OCI-LY1 (cell line): ENCODE data around the gene GRID2.

Experiments used
- EZH2 ChIP-seq: fragments of 200-600 bp; sonication (generic), shearing (Covaris generic); IDR thresholded peaks from 2 replicates; pipeline ENCODE4 v1.8.0; 2017; ENCODE audit warnings: borderline replicate concordance, mixed run types, mild to moderate bottlenecking, antibody characterized with exemption, low read length, moderate library complexity, mixed read lengths
- TF ChIP-seq, protein P1 (sequence below): fragments of 200-600 bp; sonication (generic), shearing (Covaris generic); IDR thresholded peaks from 2 replicates; pipeline ENCODE4 v1.5.1; 2017; ENCODE audit warnings: mild to moderate bottlenecking, antibody characterized with exemption, low read length, moderate library complexity, mixed read lengths

- TF ChIP-seq, protein P1, sequence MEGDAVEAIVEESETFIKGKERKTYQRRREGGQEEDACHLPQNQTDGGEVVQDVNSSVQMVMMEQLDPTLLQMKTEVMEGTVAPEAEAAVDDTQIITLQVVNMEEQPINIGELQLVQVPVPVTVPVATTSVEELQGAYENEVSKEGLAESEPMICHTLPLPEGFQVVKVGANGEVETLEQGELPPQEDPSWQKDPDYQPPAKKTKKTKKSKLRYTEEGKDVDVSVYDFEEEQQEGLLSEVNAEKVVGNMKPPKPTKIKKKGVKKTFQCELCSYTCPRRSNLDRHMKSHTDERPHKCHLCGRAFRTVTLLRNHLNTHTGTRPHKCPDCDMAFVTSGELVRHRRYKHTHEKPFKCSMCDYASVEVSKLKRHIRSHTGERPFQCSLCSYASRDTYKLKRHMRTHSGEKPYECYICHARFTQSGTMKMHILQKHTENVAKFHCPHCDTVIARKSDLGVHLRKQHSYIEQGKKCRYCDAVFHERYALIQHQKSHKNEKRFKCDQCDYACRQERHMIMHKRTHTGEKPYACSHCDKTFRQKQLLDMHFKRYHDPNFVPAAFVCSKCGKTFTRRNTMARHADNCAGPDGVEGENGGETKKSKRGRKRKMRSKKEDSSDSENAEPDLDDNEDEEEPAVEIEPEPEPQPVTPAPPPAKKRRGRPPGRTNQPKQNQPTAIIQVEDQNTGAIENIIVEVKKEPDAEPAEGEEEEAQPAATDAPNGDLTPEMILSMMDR = no peak
- no peak for TF ChIP-seq EZH2
Observed at GRCh38 chr4:93475730-93476129, 1172.0 kb downstream of the GRID2 start.
